Measurements from ENCODE around the gene PRDM7. TPM values are rescaled to one million over a fixed set of nuclear protein-coding genes. Genes with fewer than 3 reads are reported as not detected.
"Not testable (repeated sequence)": the region's sequence is repeated elsewhere in the genome, so short reads cannot be mapped to it uniquely, and the experiment has no call there.

Gene PRDM7
- total and polyA plus RNA-seq, 3 experiments from 2014 or later = not detected

DNA sequence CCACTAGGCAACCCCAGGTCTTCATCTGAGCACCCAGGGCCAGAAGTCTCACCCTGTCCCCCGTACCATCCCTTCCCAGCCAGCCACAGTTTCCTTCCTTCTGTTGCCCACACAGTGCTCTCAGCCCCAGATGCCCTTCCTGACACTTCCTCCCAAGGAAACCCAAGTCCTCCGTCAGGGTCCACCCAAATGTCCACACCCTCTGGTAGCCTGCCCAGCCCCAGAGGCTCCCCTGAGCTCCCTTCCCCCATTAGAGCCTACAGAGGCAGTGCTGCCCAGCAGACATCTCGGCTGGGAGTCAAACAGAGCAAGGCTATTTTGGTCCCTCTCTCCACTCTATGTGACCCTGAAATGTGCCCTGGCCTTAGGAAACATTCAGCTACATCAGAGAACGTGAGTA is 23.7 kb upstream of the PRDM7 start:
- H3K36me3 ChIP-seq (ENCODE audit: insufficient read depth, low read length); DNase-seq; H3K27me3 ChIP-seq (ENCODE audit: insufficient read depth, low read length, poor library complexity, severe bottlenecking); H3K4me1 ChIP-seq (ENCODE audit: insufficient read depth, low read length); H3K27ac Mint-ChIP-seq; H3K36me3 Mint-ChIP-seq; H3K4me1 Mint-ChIP-seq; H3K4me3 ChIP-seq (ENCODE audit: low read length); H3K27me3 Mint-ChIP-seq; H3K9me3 Mint-ChIP-seq; CTCF ChIA-PET; POLR2A ChIA-PET; H3K4me3 Mint-ChIP-seq; H3K9me3 ChIP-seq (ENCODE audit: low read length); H3K27ac ChIP-seq (ENCODE audit: low read depth, low read length): not testable (repeated sequence)

GRCh38 chr16:90100229-90100628 is 23.1 kb upstream of the PRDM7 start:
- DNase-seq; H3K27ac ChIP-seq (ENCODE audit: low read depth, low read length); H3K4me3 ChIP-seq (ENCODE audit: low read length); H3K4me1 ChIP-seq (ENCODE audit: insufficient read depth, low read length); POLR2A ChIA-PET; H3K36me3 Mint-ChIP-seq; H3K27me3 Mint-ChIP-seq; CTCF ChIA-PET; H3K27me3 ChIP-seq (ENCODE audit: insufficient read depth, low read length, poor library complexity, severe bottlenecking); H3K36me3 ChIP-seq (ENCODE audit: insufficient read depth, low read length); H3K9me3 Mint-ChIP-seq; H3K4me3 Mint-ChIP-seq; H3K4me1 Mint-ChIP-seq; H3K9me3 ChIP-seq (ENCODE audit: low read length); H3K27ac Mint-ChIP-seq: not testable (repeated sequence)

- H3K27ac ChIP-seq (ENCODE audit: low read depth, low read length); DNase-seq; H3K36me3 Mint-ChIP-seq; POLR2A ChIA-PET; H3K9me3 ChIP-seq (ENCODE audit: low read length); H3K4me3 Mint-ChIP-seq; H3K27ac Mint-ChIP-seq; CTCF ChIA-PET; H3K27me3 ChIP-seq (ENCODE audit: insufficient read depth, low read length, poor library complexity, severe bottlenecking); H3K4me1 ChIP-seq (ENCODE audit: insufficient read depth, low read length); H3K36me3 ChIP-seq (ENCODE audit: insufficient read depth, low read length); H3K27me3 Mint-ChIP-seq; H3K4me1 Mint-ChIP-seq; H3K9me3 Mint-ChIP-seq; H3K4me3 ChIP-seq (ENCODE audit: low read length): not testable (repeated sequence)
Measured at GRCh38 chr16:90098936-90099335, 21.8 kb upstream of the PRDM7 start.

DNA sequence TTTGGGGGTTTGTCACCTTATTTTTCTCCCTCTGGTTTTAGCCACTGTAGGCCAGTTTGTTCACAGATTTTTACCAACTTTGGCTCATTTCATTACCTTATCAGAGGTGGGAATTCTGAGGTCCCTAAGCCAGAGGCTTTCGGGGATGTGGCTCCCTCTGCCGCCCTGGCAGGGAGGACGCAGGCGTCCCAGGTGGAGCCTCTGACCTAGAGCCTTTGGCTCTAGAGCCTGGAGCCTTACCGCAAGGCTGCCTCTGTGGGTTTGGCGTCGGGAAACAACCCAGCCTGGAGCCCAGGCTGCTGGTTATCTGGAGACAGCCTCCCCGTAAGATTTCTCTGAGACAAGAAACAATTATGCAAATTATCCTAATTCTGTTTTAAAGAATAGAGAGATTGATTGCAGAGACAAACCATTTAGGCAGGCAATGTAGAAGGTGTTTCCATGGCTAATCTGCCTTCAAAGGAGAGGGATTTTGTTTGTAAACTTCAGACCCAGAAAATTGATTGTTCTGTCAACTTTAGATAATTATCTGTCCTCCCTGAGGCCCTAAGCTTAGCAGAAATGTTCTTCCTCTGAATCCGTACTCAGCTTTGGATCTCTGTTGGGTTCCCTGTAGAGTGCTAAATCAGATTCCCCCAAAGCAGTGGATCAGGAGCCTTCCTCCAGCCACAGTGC is 20.0 kb upstream of the PRDM7 start:
- H3K27ac Mint-ChIP-seq; H3K36me3 Mint-ChIP-seq; CTCF ChIA-PET; DNase-seq; H3K4me3 Mint-ChIP-seq; H3K27me3 ChIP-seq (ENCODE audit: insufficient read depth, low read length, poor library complexity, severe bottlenecking); H3K9me3 Mint-ChIP-seq; H3K4me1 ChIP-seq (ENCODE audit: insufficient read depth, low read length); H3K27ac ChIP-seq (ENCODE audit: low read depth, low read length); H3K4me3 ChIP-seq (ENCODE audit: low read length); H3K36me3 ChIP-seq (ENCODE audit: insufficient read depth, low read length); POLR2A ChIA-PET; H3K9me3 ChIP-seq (ENCODE audit: low read length); H3K27me3 Mint-ChIP-seq; H3K4me1 Mint-ChIP-seq: not testable (repeated sequence)

DNA sequence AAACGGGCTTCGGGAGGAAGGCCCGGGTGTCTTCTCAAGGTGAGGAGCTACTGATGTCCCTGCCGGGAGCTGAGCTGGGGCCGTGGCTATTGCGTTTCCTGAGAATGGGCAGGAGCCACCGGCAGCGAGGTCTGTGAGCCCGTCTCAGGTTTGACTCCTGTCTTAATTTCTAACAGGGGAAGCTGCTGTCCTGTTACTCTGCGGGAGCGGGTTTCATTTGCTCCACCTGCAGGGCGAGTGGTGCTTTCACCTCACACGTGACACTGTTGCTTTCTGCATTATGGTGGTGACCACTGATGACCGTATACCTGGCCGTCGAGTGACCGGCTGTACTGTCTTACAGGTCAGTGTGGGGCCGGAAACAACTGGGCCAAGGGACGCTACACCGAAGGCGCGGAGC is 17.7 kb upstream of the PRDM7 start:
- H3K4me3 Mint-ChIP-seq; POLR2A ChIA-PET; H3K4me3 ChIP-seq (ENCODE audit: low read length); H3K27me3 ChIP-seq (ENCODE audit: insufficient read depth, low read length, poor library complexity, severe bottlenecking); H3K36me3 ChIP-seq (ENCODE audit: insufficient read depth, low read length); H3K4me1 ChIP-seq (ENCODE audit: insufficient read depth, low read length); H3K36me3 Mint-ChIP-seq; H3K9me3 ChIP-seq (ENCODE audit: low read length); DNase-seq; CTCF ChIA-PET; H3K9me3 Mint-ChIP-seq; H3K27ac Mint-ChIP-seq; H3K4me1 Mint-ChIP-seq; H3K27ac ChIP-seq (ENCODE audit: low read depth, low read length): not testable (repeated sequence)
- H3K27me3 Mint-ChIP-seq = peaks cover 3 to 12% of the 10 kb centered on the region in 2 donors

DNA sequence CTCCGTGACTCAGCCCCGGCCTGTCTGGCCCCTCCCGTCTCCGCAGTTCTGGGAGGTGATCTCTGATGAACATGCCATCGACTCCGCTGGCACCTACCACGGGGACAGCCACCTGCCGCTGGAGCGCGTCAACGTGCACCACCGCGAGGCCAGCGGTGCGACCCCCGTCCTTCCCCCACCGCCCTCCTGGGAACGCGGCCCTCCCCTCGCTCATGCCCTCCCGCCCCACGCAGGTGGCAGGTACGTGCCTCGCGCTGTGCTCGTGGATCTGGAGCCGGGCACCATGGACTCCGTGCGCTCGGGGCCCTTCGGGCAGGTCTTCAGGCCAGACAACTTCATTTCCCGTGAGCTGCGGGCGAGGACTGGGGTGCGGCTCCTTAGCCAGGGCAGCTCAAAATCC is 17.2 kb upstream of the PRDM7 start:
- H3K4me1 Mint-ChIP-seq; H3K9me3 Mint-ChIP-seq; CTCF ChIA-PET; H3K36me3 ChIP-seq (ENCODE audit: insufficient read depth, low read length); H3K27ac ChIP-seq (ENCODE audit: low read depth, low read length); H3K4me3 Mint-ChIP-seq; H3K27me3 ChIP-seq (ENCODE audit: insufficient read depth, low read length, poor library complexity, severe bottlenecking); H3K4me1 ChIP-seq (ENCODE audit: insufficient read depth, low read length); H3K27ac Mint-ChIP-seq; H3K9me3 ChIP-seq (ENCODE audit: low read length); DNase-seq; H3K4me3 ChIP-seq (ENCODE audit: low read length); H3K36me3 Mint-ChIP-seq; POLR2A ChIA-PET: not testable (repeated sequence)
- peaks cover 3 to 12% of the 10 kb centered on the region in 2 donors for H3K27me3 Mint-ChIP-seq

GRCh38 chr16:90093799-90094198 is 16.7 kb upstream of the PRDM7 start:
- H3K4me1 Mint-ChIP-seq; H3K27me3 ChIP-seq (ENCODE audit: insufficient read depth, low read length, poor library complexity, severe bottlenecking); DNase-seq; H3K9me3 Mint-ChIP-seq; H3K4me1 ChIP-seq (ENCODE audit: insufficient read depth, low read length); H3K9me3 ChIP-seq (ENCODE audit: low read length); CTCF ChIA-PET; H3K27ac Mint-ChIP-seq; H3K36me3 Mint-ChIP-seq; H3K4me3 ChIP-seq (ENCODE audit: low read length); POLR2A ChIA-PET; H3K4me3 Mint-ChIP-seq; H3K27ac ChIP-seq (ENCODE audit: low read depth, low read length); H3K36me3 ChIP-seq (ENCODE audit: insufficient read depth, low read length): not testable (repeated sequence)
- peaks cover 3 to 12% of the 10 kb centered on the region in 2 donors for H3K27me3 Mint-ChIP-seq

- POLR2A ChIA-PET; H3K4me1 ChIP-seq (ENCODE audit: insufficient read depth, low read length); H3K36me3 ChIP-seq (ENCODE audit: insufficient read depth, low read length); H3K27me3 ChIP-seq (ENCODE audit: insufficient read depth, low read length, poor library complexity, severe bottlenecking); H3K4me3 ChIP-seq (ENCODE audit: low read length); H3K27ac Mint-ChIP-seq; H3K9me3 ChIP-seq (ENCODE audit: low read length); H3K4me3 Mint-ChIP-seq; H3K27ac ChIP-seq (ENCODE audit: low read depth, low read length); H3K4me1 Mint-ChIP-seq; H3K36me3 Mint-ChIP-seq; H3K9me3 Mint-ChIP-seq; DNase-seq: not testable (repeated sequence)
- peaks cover 3 to 12% of the 10 kb centered on the region in 2 donors for H3K27me3 Mint-ChIP-seq
- CTCF ChIA-PET = interaction anchor here (1.6 kb wide), 1 partner anchor 11 kb away, joined by 5 read pairs; no protein-coding TSS in a partner anchor
Measured at GRCh38 chr16:90092781-90093180, 15.7 kb upstream of the PRDM7 start.

Measured in CD8-positive, alpha-beta memory T cell (primary cell).